EH (cell line): ENCODE measurements around the gene ANKHD1.
A peak's percentile ranks its signal among the peaks of the same experiment; 100 is the strongest.

Experiments
- DNase-seq: peaks from one replicate; pipeline ENCODE4 v3.0.0-alpha.2; 2015; ENCODE audit warnings: low read depth

The ANKHD1 gene

GRCh38 chr5:140401362-140402257 lies at the start of gene ANKHD1:
ANKHD1 (plus strand) TSS chr5:140401833; CDS start chr5:140401968, 135 bp downstream.
- peak; percentile 100 for DNase-seq

- no peak for DNase-seq
These were observed 46.1 kb upstream of the ANKHD1 start for GRCh38 chr5:140355546-140355945.

- DNase-seq = no peak
These were observed 44.5 kb upstream of the ANKHD1 start for GRCh38 chr5:140356853-140357725.

GRCh38 chr5:140357726-140358093 lies 43.9 kb upstream of the ANKHD1 start:
- DNase-seq = peak; percentile 88

- DNase-seq = peak; percentile 66
These were observed 42.8 kb upstream of the ANKHD1 start for GRCh38 chr5:140358738-140359310.

- DNase-seq = no peak
These were observed 41.5 kb upstream of the ANKHD1 start, which contains the start of gene SLC4A9 for GRCh38 chr5:140360101-140360500. SLC4A9 (plus strand) TSS chr5:140360194; CDS start chr5:140360237, 43 bp downstream.

- no peak for DNase-seq
These were observed 40.8 kb upstream of the ANKHD1 start for GRCh38 chr5:140360681-140361479.

GRCh38 chr5:140361901-140362300 lies 39.7 kb upstream of the ANKHD1 start:
- DNase-seq = no peak

- no peak for DNase-seq
These were observed 39.3 kb upstream of the ANKHD1 start for GRCh38 chr5:140362311-140362710.

- DNase-seq = peak; percentile 64
These were observed 38.6 kb upstream of the ANKHD1 start for GRCh38 chr5:140362875-140363630.

- DNase-seq = no peak
These were observed 37.8 kb upstream of the ANKHD1 start for GRCh38 chr5:140363631-140364471.

GRCh38 chr5:140364472-140364765 lies 37.2 kb upstream of the ANKHD1 start:
- no peak for DNase-seq

GRCh38 chr5:140365282-140365681 lies 36.4 kb upstream of the ANKHD1 start:
- DNase-seq = no peak

GRCh38 chr5:140365941-140366340 lies 35.7 kb upstream of the ANKHD1 start:
- no peak for DNase-seq

- DNase-seq = no peak
These were observed 34.9 kb upstream of the ANKHD1 start for GRCh38 chr5:140366589-140367255.

GRCh38 chr5:140367256-140368013 lies 34.2 kb upstream of the ANKHD1 start:
- no peak for DNase-seq

GRCh38 chr5:140371356-140372151 lies 30.1 kb upstream of the ANKHD1 start:
- no peak for DNase-seq

GRCh38 chr5:140372971-140373487 lies 28.6 kb upstream of the ANKHD1 start:
- peak; percentile 82 for DNase-seq
